DND-41 (cell line): ENCODE measurements around the gene HBE1.

Experiments used
- ATAC-seq: fragments of 200-7000 bp; cut with Tn5 transposase; 3 replicates; pipeline ENCODE4 v1.9.1; 2021; ENCODE audit warnings: low read depth; ENCODE audit not compliant: insufficient read depth
- DNase-seq: peaks from one replicate; pipeline ENCODE4 v3.0.0-alpha.2; 2020
- H2AFZ ChIP-seq: 2 replicates; pipeline ENCODE4 v1.6.0; 2012; ENCODE audit warnings: low read depth, low read length
- H3K27ac ChIP-seq: 2 replicates; pipeline ENCODE4 v1.5.1; 2012; ENCODE audit warnings: low read length, inconsistent platforms
- H3K27me3 ChIP-seq: fragments of 200-600 bp; sonication (generic); 2 replicates; pipeline ENCODE4 v1.6.0; 2012; ENCODE audit warnings: low read length, mild to moderate bottlenecking, inconsistent platforms; ENCODE audit not compliant: insufficient read depth, poor library complexity
- H3K36me3 ChIP-seq: 2 replicates; pipeline ENCODE4 v1.5.1; 2012; ENCODE audit warnings: low read length, inconsistent platforms; ENCODE audit not compliant: insufficient read depth
- H3K4me1 ChIP-seq: 2 replicates; pipeline ENCODE4 v1.5.1; 2012; ENCODE audit warnings: mild to moderate bottlenecking, low read length; ENCODE audit not compliant: insufficient read depth
- H3K4me2 ChIP-seq: 2 replicates; pipeline ENCODE4 v1.6.0; 2012; ENCODE audit warnings: mild to moderate bottlenecking, moderate library complexity, low read length, inconsistent platforms; ENCODE audit not compliant: insufficient read depth
- H3K4me3 ChIP-seq, 2 experiments: fragments of 200-600 bp in 1 of 2; shearing (Covaris generic) in 1 of 2; 2 replicates each; pipeline ENCODE4 v1.5.1; 2012 to 2016; ENCODE audit warnings: inconsistent platforms in 2 of 2, low read length in 2 of 2, mild to moderate bottlenecking in 2 of 2, low read depth in 1 of 2, moderate library complexity in 1 of 2
- H3K79me2 ChIP-seq: 2 replicates; pipeline ENCODE4 v1.6.0; 2012; ENCODE audit warnings: low read length, inconsistent platforms; ENCODE audit not compliant: insufficient read depth
- H3K9ac ChIP-seq: 2 replicates; pipeline ENCODE4 v1.6.0; 2012; ENCODE audit warnings: low read depth, mild to moderate bottlenecking, inconsistent platforms, low read length, moderate library complexity
- H3K9me3 ChIP-seq: 2 replicates; pipeline ENCODE4 v1.5.1; 2012; ENCODE audit warnings: low read length, moderate library complexity, mild to moderate bottlenecking, inconsistent platforms; ENCODE audit not compliant: insufficient read depth, severe bottlenecking
- H4K20me1 ChIP-seq: 2 replicates; pipeline ENCODE4 v1.6.0; 2012; ENCODE audit warnings: low read length; ENCODE audit not compliant: insufficient read depth
- CTCF ChIP-seq: IDR thresholded peaks from 2 replicates; pipeline ENCODE4 v1.5.1; 2012; ENCODE audit warnings: borderline replicate concordance, low read length, moderate library complexity, mild to moderate bottlenecking; ENCODE audit not compliant: poor library complexity, severe bottlenecking; ENCODE audit errors: extremely low read depth
- EZH2 ChIP-seq: IDR thresholded peaks from 3 replicates; pipeline ENCODE4 v1.6.1; 2012; ENCODE audit warnings: borderline replicate concordance, low read depth, mild to moderate bottlenecking, moderate library complexity, low read length, inconsistent platforms; ENCODE audit not compliant: severe bottlenecking

HBE1 gene

DNA sequence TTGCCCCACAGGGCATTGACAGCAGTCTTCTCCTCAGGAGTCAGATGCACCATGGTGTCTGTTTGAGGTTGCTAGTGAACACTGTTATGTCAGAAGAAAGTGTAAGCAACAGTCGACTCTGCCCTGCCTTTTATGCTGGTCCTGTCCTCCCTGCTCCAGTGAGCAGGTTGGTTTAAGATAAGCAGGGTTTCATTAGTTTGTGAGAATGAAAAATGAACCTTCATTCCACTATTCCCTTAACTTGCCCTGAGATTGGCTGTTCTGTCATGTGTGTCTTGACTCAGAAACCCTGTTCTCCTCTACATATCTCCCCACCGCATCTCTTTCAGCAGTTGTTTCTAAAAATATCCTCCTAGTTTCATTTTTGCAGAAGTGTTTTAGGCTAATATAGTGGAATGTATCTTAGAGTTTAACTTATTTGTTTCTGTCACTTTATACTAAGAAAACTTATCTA lies 35.3 kb downstream of the HBE1 start, which contains the start of gene HBD:
Gene HBD, minus strand, starts transcription at position 103 of the 454 bp plus-strand sequence. Its CDS starts 50 bp downstream, at position 53.
- DNase-seq, result no peak

GRCh38 chr11:5233307-5233706 lies 36.4 kb downstream of the HBE1 start:
- Histone ChIP-seq H3K79me2 (no peaks in the 10 kb centered on the region), H3K27ac (no peak overlapping the region), H3K4me1 (no peaks in the 10 kb centered on the region), H3K4me3 (no peak overlapping the region), H3K27me3 (peaks cover 8% of the 10 kb centered on the region), H3K9me3 (no peaks in the 10 kb centered on the region), H4K20me1 (no peaks in the 10 kb centered on the region), H2AFZ (no peak overlapping the region), H3K9ac (no peak overlapping the region), H3K4me2 (no peak overlapping the region), H3K36me3 (no peaks in the 10 kb centered on the region)
- TF ChIP-seq EZH2, result no peak
- no peak for TF ChIP-seq CTCF
- DNase-seq, result no peak
- no peak for ATAC-seq

More for the DNA sequence above, 35.3 kb downstream of the HBE1 start, which contains the start of gene HBD:
- peaks cover 8% of the 10 kb centered on the region for H3K27me3 ChIP-seq
- TF ChIP-seq CTCF, result no peak
- TF ChIP-seq EZH2, result no peak
- H3K4me2 ChIP-seq, result no peak within 1 kb of the TSS
- H4K20me1 ChIP-seq, result no peaks in the 10 kb centered on the region
- no peak for ATAC-seq
- H3K9me3 ChIP-seq, result no peaks in the 10 kb centered on the region
- H3K79me2 ChIP-seq, result no peaks in the 10 kb centered on the region
- H3K27ac ChIP-seq, result no peak within 1 kb of the TSS
- no peak within 1 kb of the TSS for H3K9ac ChIP-seq
- H3K4me3 ChIP-seq, result no peak within 1 kb of the TSS
- H2AFZ ChIP-seq, result no peak within 1 kb of the TSS
- no peaks in the 10 kb centered on the region for H3K4me1 ChIP-seq
- no peaks in the 10 kb centered on the region for H3K36me3 ChIP-seq

- Histone ChIP-seq H3K9me3 (no peaks in the 10 kb centered on the region), H2AFZ (no peak overlapping the region), H4K20me1 (no peaks in the 10 kb centered on the region), H3K27ac (no peak overlapping the region), H3K9ac (no peak overlapping the region), H3K4me3 (no peak overlapping the region), H3K27me3 (peaks cover 8% of the 10 kb centered on the region), H3K79me2 (no peaks in the 10 kb centered on the region), H3K4me1 (no peaks in the 10 kb centered on the region), H3K4me2 (no peak overlapping the region), H3K36me3 (no peaks in the 10 kb centered on the region)
- DNase-seq, result no peak
- no peak for ATAC-seq
- TF ChIP-seq CTCF, result no peak
- TF ChIP-seq EZH2, result no peak
Observed at GRCh38 chr11:5232821-5233220, 36.9 kb downstream of the HBE1 start.

DNA sequence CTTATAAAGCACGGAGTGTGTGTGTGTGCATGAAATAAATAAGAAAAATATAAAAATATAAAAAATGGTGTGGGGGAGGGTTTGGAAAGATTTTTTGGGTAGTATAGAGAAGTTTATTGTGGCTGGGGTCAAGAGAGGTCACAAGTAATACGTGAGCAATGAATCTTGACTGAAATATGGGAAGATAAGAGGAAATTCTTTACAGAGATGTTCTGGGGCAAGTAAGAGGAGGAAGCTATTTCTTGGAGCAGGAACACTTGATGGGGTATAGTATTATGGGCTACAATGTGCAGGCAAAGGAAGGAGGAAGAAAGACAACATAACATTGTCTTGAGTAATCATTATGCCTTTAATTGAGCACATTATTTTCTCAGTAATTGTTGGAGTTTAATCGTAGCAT lies 37.6 kb downstream of the HBE1 start:
- TF ChIP-seq EZH2 (no peak), CTCF (no peak)
- peaks cover 8% of the 10 kb centered on the region for H3K27me3 ChIP-seq
- no peaks in the 10 kb centered on the region for H3K79me2 ChIP-seq
- H3K9me3 ChIP-seq, result no peaks in the 10 kb centered on the region
- DNase-seq (no peak), ATAC-seq (no peak)
- H2AFZ ChIP-seq, result no peak overlapping the region
- H3K27ac ChIP-seq, result no peak overlapping the region
- H3K4me2 ChIP-seq, result no peak overlapping the region
- H3K4me3 ChIP-seq, result no peak overlapping the region
- no peaks in the 10 kb centered on the region for H3K36me3 ChIP-seq
- H4K20me1 ChIP-seq, result no peaks in the 10 kb centered on the region
- H3K4me1 ChIP-seq, result no peaks in the 10 kb centered on the region
- H3K9ac ChIP-seq, result no peak overlapping the region
